ENCODE results near the gene PIAS1.
"Not testable (repeated sequence)": the region's sequence is repeated elsewhere in the genome, so short reads cannot be mapped to it uniquely, and the experiment has no call there.

The PIAS1 gene

GRCh38 chr15:68234520-68234919 lies 180.4 kb downstream of the PIAS1 start:
- not testable (repeated sequence) for DNase-seq (ENCODE audit: low read depth)

- DNase-seq (ENCODE audit: low read depth) = no peak
Measured at GRCh38 chr15:68235022-68235421, 180.9 kb downstream of the PIAS1 start.

- DNase-seq (ENCODE audit: low read depth) = no peak
Measured at GRCh38 chr15:68239025-68239424, 184.9 kb downstream of the PIAS1 start.

GRCh38 chr15:68241088-68241935 lies 187.2 kb downstream of the PIAS1 start:
- DNase-seq (ENCODE audit: low read depth) = no peak
